CD4-positive, alpha-beta T cell treated with Interleukin-12 subunit alpha and Interleukin-12 subunit beta, for 1 hour (primary cell): Measurements from ENCODE around the gene GREB1.
A peak's percentile ranks its signal among the peaks of the same experiment; 100 is the strongest.

Experiments
- DNase-seq: peaks from one replicate; pipeline ENCODE4 v3.0.0-alpha.2; 2020

Gene GREB1

DNA sequence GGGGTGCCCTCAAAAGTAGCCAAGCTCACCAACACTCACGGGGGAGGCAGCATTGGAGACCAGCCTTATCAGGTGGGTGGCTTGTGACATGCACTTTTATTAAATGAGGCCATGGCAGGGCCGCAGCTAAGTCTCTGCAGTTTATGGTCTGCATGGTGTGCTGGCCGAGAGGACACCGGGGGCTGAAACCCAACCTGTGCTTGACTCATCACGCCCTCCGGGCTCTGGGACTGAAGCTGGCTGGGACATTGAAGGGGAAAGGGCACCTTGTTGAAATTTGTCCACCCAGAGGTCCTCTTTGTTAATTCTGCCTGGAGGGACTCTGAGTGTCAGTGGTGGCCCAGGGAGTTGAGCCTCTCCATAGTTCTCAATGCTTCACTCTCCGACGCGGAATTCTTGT is 153.9 kb downstream of the GREB1 start:
- DNase-seq = no peak

DNA sequence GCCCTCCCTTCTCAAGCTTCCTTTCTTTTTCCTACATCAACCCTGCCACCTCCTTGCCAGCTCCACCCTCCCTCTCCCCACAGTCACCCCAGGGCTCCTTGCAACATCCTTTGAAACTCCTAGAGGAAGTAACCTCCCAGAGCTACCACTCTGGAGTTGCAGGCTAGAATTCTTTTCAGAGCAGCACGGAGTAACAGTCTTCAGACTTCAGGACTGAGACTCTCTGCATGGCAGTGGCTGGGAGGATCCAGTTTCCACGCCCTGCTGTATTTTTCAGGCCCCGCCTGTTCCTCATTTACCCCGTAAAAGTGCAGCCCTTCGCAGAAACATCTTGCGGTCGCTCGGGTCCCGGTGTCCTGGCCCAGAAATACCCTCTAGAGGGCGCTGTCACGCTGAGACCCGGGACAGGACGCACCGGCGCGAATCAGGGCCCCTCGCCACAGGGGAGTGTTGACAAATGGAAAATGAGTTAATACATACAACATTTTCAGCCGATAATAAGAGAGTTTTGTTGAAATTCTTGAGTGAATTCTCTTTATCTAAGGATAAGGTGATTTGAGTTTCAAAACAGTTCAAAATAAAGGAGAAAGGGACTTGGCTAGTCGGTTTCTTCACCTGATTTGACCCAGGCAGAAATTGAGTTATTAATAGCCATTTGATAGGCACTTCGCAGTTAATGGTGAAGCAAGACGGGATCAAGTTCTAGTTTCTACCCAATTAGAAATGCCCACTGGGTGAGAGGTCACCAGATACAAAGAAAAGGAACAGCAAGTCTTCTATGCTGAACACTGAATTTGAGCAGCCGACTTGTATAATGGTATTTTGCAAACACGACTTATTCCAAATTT is 154.6 kb downstream of the GREB1 start:
- peak; percentile 82 for DNase-seq

DNA sequence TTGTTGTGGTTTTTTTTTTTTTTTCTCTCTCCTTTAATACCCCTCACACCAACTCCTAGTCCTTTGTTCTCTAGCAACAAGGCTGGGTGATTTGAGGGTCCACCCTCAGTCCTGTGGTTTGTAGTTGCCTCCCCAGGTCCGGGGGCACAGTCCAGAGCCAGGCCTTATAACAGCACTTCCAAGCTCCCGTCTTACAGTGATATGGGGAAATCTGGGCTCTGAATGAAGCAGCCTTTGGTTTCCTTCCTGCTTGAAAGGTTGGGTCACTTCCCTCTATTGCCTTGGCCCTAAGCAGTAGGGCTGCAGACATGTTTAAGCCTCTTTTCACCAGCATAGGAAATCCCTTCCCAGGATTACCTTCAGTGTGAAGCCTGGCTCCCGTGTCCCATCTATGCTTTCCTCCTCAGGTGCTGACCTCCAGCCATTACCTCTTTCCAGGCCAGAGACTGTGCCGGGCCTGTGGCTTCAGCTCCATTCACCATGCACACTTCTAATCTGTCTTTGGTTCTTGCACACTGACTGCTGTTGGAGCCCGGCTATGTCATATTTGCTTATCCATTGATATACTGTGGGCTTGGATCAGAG is 157.3 kb downstream of the GREB1 start:
- DNase-seq = no peak
